NCI-H748 treated with DMSO at 0.1 percent for 48 hours (cell line): Measurements from ENCODE around the gene XIST.
"Not testable (repeated sequence)": the region's sequence is repeated elsewhere in the genome, so short reads cannot be mapped to it uniquely, and the experiment has no call there.

Experiments
- DNase-seq: peaks from one replicate; lab custom pipeline; 2025; lab: John Stamatoyannopoulos, UW

Gene XIST

GRCh38 chrX:73852467-73852866, at the start of gene XIST:
Gene XIST, minus strand, starts transcription at chrX:73852714.
- no peak for DNase-seq

DNA sequence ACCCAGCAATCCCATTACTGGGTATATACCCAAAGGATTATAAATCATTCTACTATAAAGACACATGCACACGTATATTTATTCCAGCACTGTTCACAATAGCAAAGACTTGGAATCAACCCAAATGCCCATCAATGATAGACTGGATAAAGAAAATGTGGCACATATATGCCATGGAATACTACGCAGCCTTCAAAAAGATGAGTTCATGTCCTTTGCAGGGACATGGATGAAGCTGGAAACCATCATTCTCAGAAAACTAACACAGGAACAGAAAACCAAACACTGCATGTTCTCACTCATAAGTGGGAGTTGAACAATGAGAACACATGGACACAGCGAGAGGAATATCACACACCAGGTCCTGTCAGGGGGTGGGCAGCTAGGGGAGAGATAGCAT, 45.8 kb upstream of the XIST start:
- DNase-seq, result not testable (repeated sequence)

DNA sequence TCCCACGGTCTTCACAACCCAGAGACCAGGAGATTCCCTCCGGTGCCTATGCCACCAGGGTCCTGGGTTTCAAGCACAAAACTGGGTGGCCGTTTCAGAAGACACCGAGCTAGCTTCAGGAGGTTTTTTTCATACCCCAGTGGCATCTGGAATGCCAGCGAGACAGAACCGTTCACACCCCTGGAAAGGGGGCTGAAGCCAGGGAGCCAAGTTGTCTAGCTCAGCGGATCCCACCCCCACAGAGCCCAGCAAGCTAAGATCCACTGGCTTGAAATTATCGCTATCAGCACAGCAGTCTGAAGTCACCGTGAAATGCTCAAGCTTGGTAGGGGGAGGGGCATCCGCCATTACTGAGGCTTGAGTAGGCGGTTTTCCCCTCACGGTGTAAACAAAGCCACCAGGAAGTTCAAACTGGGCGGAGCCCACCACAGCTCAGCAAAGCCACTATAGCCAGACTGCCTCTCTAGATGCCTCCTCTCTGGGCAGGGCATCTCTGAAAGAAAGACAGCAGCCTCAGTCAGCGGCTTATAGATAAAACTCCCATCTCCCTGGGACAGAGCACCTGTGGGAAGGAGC, 40.1 kb upstream of the XIST start:
- DNase-seq, result peak; percentile 12

- DNase-seq, result not testable (repeated sequence)
Observed at GRCh38 chrX:73882260-73882659, 29.7 kb upstream of the XIST start.

DNA sequence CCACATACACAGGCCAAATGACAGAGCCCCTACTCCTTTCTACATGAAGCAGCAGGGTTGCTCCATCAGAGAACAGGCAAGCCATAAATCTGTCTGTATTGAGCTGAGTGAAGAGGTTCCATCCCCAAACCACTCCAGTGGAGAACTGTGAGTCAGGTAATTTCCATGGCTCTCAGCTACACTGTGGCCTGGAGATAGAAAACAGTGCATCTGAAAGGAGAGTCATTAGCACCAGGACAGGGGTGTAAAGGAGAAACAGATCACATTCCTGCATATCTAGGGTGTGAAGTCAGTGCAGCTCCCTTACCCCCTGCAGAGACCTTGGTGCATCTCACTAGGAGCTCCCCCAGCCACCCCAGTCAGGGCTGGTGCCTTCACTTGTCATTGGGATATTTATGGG, 25.2 kb upstream of the XIST start:
- DNase-seq, result no peak

DNA sequence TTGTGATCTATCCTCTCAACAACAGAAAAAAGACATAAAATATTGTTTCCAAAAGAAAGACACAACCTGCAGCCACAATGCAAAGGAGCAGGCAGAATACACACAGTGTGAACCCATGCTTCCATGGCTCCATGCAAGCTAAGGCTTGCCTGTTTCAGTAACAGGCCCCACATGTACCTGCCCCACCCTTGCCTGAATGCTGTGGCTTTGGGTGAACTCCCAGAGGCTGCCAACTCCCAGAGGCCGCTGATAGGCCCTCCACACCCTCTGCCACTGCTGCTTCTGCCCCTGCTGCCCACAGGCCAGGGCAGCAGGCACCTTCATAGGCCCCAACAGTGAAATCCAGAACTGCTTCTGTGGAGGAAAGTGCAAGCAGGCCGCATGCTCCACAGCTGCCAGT, 24.4 kb upstream of the XIST start:
- no peak for DNase-seq

DNA sequence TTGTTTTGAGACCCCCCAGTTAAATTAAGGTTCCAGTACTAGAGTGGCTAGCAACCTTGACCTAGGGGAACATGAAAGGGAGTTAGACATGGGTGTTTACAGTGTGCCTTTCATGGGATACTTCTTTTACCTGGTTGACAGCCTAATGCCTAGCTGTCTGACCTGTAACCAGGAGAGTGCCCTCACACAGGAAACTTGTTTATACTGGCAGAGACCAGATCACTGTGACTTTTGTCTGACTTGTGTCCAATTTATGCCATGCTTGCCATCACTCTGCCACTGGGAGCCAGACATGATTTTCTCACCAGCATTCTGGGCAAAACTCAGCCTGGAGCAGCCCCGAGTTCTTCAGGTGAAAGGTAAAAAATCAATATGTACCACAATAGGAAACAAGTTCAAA, 16.4 kb upstream of the XIST start:
- DNase-seq, result no peak

GRCh38 chrX:73867144-73867543, 14.6 kb upstream of the XIST start:
- DNase-seq, result no peak

- DNase-seq, result no peak
Observed at GRCh38 chrX:73863852-73864251, 11.3 kb upstream of the XIST start.

GRCh38 chrX:73863268-73863667, 10.8 kb upstream of the XIST start:
- DNase-seq, result no peak

- no peak for DNase-seq
Observed at GRCh38 chrX:73859622-73860021, 7.1 kb upstream of the XIST start.

DNA sequence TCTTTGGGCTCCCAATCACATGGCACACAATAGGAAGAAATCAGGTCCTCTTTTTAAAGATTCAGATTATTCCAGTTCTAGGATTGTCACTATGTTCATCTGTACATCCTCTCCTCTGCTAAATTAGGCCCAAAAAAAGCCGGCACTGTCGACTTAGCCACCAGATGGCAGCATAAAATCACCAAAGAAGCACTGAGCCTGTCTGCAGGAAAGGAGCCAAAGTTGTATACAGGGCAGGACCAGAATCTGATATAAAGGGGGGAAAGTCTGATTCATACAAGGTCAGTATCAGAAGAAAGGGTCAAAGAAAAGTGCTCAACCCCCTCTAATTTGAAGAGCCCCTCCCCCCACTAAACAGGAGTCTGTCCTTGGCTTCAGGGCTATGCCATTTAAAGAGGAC, 3.0 kb upstream of the XIST start:
- DNase-seq, result peak; percentile 31

GRCh38 chrX:73852022-73852421, 492 bp downstream of the XIST start:
- DNase-seq, result no peak

DNA sequence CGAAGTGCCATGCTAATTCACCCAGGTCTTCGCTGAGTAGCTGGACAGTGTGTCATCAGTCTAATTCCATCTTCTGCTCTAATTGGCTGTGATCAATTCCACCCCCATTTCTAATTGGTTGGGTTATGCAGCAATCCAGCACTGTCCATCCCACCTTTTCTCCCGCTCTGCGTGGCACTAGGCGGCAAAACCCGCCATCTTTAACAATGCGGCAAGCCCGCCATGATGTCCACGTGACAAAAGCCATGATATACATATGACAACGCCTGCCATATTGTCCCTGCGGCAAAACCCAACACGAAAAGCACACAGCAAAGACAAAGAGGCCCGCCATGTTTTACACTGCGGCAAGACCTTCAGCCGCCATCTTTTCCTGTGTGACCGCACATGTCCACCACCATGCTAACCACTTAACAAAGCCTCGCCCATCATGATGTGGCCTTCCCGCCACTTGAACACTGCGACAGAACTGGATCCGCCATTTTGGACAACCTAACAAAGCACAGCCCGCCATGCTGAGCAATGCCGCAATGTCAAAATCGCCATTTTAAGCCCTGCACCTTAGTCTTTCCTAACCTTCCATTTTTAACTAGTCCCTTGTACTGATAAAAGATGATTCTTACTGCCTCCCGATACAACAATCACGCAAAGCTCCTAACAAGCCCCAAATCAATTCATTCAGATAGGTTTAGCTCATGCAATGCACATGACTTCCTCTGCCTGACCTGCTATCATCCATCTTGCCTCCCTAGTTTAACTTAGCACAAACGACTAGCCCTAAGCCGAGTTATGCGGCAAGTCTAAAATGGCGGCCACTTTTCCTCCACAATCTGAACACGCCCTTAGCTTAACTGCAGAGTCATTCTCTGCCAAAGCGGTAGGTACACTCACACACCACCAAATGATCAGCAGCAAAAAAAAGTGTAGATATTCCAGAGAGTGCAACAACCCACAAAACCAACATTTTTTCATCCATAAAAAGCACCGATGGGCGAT, 1.2 kb downstream of the XIST start:
- no peak for DNase-seq

- DNase-seq, result no peak
Observed at GRCh38 chrX:73850124-73851013, 2.1 kb downstream of the XIST start.

- no peak for DNase-seq
Observed at GRCh38 chrX:73849073-73849472, 3.4 kb downstream of the XIST start.

- no peak for DNase-seq
Observed at GRCh38 chrX:73847991-73848390, 4.5 kb downstream of the XIST start.

DNA sequence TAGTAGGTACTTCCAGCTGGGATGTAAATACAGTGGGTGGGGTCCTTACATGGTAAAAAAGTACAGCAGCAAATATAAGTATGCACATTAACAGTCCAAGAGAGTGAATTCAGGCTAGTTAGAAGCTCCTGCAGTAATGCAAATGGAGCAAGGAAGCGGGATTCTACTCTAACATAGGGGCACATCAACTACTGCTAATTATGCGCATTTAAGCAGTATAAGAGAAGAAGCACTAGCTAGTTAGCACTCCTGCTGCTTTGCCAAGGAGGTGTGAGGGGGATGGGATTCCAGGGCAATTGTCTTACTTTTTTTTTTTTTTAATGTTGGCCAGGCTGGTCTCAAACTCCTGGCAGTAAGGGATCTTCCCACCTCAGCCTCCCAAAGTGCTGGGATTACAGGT, 5.4 kb downstream of the XIST start:
- no peak for DNase-seq

GRCh38 chrX:73842541-73843234, 9.8 kb downstream of the XIST start:
- no peak for DNase-seq

GRCh38 chrX:73841337-73841736, 11.2 kb downstream of the XIST start:
- no peak for DNase-seq

- DNase-seq, result no peak
Observed at GRCh38 chrX:73840120-73840924, 12.2 kb downstream of the XIST start.
